Measurements from ENCODE around the gene TARS2. TPM values are rescaled to one million over a fixed set of nuclear protein-coding genes. Genes with fewer than 3 reads are reported as not detected.

Gene TARS2
- total RNA-seq, 1 donor from 2014 or later: 20.5 TPM

DNA sequence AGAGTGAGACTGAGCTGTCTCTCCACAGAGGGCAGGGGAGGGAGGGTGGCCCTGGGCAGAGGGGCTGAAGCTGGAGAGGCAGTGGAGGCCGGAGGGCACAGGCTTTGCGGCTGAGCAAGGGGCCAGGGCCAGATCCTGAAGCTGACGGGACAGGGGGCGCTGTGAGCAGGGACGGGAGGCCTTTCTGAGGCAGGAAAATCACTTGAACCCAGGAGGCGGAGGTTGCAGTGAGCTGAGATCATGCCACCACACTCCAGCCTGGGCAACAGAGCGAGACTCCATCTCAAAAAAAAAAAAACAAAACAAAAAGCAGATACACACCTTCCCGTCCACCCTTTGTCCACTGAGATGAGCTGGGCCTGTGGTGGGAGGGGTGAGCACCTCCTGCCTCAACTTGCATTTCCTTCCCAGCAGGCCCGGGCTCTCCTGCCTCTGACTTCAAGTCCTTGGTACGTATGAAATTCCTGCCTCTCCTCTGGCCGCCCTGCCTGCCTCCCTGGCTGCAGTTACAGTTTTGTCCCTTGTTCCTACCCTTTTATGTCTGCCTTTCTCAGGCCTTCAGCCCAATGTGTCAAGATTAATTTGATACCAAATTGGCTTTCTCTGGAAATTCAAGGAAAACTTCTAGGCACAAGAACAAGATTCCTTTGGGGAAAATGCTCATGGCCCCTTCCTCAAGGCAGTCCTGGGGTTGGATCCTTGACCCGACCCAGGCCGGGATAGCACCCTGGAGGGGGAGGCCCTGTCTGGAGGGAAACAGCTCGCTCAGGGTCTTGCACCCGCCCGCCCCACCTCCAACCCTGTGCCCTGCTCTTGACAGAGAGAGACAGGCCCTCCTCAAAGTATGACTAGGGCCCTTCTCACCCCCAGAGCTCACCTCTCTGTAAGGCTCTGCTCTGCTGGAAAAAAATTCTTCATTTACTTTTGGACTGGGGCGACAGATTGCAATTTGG is 50.8 kb downstream of the TARS2 start:
- DNase-seq (ENCODE audit: low read depth): no peak

DNA sequence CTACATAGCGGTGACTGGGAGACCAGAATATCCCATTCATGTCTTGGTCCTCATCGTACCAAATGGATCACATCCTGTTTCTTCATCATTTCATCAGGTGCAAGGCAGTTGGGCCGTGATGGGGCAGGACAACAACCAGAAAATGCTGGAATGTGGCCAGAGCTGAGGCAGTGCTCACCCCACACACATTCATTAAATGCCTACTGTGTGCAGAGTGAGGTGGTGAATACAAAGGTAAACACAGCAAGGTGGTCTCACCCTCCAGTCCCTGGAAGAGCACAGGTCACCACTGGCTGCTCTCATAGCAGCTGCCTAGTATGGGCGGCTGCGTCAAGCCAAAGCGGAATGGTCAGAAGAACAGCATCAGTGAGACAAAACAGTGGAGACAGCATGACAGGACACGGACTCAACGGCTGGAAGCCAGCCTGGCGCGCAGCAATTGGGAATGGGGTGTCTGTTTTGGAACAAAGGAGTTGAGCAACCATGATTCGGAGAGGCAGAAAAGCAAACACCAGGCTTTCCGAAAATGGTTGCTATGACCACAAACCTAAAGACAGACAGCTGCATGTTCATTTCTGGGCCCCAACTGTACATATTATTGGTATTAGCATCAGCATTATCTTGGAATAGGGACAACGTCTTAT is 56.4 kb downstream of the TARS2 start:
- no peak for DNase-seq (ENCODE audit: low read depth)

DNA sequence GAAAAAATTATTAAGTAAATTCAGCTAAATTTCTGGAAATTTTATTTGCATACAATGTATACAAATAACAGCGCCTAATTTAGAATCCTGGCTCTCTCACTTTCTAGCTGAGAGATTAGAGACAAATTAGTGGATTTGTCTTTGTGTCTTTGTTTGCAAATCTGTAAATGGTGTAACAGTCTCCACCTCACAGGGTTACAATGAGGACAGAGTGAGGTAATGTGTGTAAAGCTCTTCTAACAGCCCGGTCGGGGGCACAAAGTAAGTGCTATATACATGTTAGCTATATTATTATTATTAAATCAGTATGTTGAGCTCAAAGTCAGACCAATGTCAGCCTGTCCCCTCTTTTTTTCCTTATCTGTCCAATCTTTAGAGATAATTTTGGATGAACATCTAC is 57.0 kb downstream of the TARS2 start:
- DNase-seq (ENCODE audit: low read depth): no peak

DNA sequence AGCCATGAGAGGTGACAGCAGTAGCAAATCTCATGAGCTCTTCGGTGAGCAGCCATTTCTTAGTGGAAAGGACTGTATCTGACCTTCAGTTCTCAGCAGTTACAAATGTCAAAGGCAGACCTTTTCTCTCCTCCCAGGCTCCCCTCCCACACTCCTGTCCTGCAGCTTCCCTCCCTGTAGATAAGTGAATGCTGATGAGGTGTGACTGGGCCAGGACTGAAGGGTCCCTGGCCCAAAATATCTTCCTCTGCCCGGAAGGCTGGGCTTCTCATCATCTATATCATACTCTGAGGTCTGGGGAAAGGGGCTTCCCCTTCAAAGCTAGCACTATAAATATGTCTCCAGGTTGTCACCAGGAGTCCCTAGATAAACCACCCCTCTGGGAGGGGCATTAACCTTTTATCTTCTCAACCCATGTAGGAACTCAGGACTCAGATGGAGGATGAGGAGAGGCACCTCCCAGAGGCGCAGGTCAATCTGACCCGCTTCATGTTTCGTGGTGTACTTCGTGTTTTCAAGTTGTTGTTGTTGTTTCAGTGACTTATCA is 58.3 kb downstream of the TARS2 start:
- no peak for DNase-seq (ENCODE audit: low read depth)

DNA sequence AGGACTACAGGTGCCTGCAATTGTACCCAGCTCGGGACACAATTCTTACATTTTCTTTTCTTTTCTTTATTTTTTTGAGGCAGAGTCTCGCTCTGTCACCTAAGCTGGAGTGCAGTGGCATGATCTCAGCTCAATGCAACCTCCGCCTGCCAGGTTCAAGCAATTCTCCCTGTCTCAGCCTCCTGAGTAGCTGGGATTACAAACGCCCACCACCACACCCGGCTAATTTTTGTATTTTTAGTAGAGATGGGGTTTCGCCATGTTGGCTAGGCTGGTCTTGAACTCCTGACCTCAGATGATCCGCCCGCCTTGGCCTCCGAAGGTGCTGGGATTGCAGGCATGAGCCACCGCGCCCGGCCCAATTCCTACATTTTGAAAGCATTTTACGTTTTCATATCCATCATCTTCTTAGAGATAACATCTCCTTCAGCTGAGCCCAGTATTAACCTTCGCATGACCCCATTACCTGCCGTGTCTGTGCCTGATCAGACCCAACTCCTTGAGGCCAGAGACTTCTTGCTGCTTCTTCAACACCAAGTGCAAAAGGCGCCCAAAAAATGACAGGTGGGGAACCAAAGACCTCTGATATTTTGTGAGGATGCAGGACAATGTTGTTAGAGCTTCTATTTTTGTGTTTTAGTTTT is 59.2 kb downstream of the TARS2 start:
- DNase-seq (ENCODE audit: low read depth): no peak

DNA sequence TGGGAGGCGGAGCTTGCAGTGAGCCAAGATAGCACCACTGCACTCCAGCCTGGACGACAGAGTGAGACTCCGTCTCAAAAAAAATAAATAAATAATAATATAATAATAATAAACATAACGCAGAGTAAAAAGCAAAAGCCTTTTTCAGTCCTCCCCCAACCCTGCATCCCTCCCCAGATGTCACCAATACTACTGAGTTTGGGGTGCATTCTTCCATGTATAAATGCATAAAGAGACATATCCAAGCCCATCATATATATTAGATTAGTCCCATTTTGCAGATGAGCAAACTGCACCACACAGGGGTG is 61.1 kb downstream of the TARS2 start:
- no peak for DNase-seq (ENCODE audit: low read depth)

DNA sequence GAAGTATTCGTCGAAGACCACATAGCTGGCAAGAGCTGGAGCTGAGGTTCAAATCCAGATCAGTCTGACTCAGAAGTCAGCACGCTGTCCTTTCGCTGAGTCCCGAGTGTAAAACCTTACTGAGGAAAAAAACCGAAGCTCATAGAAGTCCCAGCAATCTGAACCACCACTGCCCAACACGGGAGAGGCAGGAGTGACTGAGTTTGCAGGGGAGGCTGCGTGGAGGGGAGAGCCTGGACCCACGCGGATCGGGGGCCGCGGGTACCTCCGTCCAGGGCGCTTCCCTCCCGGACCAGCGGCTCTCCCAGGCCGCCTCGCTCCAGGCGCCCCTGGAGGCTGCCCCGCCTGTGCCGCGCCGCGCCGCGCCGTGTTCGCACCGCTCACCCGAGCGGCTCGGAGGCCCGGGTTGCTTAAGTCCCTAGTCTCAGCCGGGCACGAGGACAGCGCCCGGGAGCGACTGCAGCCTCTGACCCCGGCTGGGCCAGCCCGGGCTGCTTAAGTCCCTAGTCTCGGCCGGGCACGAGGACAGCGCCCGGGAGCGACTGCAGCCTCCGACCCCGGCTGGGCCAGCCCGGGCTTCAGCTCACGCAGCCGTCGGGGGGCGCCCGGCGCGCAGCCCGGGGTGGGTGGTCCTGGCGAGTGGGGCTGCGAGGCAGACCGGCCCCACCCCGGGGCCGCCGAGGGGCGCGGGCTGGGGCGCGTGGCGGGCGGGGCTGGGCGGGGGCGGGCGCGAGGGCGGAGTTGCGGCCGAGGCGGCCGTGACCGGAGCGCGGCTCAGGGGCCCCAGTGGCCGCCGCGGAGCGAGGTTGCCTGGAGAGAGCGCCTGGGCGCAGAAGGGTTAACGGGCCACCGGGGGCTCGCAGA is 61.6 kb downstream of the TARS2 start, which contains the start of gene ADAMTSL4:
ADAMTSL4 (plus strand) TSS at position 777 of the 864 bp plus-strand sequence. CDS start 2,881 bp downstream, outside the sequence.
- DNase-seq (ENCODE audit: low read depth): peak; percentile 68

DNA sequence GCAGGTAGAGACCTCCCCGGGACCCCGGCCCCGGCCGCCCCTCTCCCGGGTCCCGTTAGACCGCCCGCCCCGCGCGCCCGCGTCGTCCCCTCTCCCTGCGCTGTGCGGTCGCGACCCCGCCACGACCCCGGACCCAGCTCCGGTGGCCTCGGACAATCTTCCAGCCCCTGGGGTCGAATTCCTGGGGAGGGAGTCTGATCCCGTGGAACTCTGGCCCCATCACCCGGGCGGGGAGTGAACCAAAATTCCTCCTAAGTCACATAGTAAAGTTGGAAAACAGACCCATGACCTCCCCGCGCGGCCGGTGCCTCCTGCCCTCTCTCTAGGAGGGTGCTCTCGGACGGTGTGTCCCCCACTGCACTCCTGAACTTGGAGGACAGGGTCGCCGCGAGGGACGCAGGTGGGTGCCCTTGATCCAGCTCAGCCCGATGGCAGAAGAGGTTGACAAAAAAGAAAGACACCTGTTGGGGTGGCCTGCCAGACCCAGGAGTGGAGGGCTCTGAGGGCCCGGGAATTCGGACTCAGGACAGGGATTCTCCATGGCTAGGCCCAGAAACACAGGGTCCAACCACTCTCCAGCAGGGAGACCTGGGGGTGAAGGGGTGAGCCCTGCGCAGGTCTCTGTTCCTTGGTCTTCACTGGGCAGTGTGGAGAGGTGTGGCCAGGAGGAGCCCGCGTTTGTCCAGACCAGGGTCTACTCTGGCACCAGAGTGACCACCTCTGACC is 62.4 kb downstream of the TARS2 start:
- no peak for DNase-seq (ENCODE audit: low read depth)

DNA sequence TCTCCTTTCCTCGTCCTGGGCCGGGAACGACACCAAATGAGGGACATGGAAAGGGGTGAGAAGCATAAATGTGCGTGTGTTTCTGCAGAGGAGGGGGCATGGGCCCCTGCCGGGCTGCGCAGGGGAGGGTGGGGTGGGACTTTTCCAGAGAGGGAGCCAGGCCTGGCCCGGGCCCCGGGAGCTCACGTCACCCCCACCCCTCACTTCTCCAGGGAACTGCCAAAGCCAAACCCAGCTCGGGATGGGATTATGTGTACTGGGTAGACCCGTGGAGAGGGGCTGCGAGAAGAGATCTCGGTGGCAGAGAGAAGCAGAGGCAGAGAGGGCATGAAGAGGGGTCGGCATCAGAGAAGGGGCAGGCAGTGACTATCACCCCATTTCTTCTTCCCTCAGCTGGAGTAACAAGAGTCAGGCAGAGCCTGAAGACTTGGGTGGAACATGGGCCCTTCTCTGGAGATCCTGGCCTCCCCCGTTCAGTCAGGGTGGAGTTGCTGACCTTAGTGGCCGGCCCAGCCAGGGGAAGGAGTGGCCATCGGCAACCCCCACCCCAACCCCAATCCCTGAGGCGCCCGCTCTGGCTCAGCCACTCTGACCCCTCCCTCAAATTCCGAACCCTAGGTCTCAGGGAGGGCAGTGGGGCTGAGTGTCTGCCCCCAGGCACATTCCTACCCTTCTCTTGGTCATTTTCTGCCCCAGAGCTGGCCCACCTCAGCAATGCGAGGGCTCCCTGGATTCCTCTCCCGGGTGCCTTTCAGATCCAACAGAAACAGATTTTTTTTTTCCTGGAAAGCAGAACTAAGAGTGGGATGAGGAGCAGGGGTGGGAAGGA is 63.2 kb downstream of the TARS2 start:
- DNase-seq (ENCODE audit: low read depth): no peak

DNA sequence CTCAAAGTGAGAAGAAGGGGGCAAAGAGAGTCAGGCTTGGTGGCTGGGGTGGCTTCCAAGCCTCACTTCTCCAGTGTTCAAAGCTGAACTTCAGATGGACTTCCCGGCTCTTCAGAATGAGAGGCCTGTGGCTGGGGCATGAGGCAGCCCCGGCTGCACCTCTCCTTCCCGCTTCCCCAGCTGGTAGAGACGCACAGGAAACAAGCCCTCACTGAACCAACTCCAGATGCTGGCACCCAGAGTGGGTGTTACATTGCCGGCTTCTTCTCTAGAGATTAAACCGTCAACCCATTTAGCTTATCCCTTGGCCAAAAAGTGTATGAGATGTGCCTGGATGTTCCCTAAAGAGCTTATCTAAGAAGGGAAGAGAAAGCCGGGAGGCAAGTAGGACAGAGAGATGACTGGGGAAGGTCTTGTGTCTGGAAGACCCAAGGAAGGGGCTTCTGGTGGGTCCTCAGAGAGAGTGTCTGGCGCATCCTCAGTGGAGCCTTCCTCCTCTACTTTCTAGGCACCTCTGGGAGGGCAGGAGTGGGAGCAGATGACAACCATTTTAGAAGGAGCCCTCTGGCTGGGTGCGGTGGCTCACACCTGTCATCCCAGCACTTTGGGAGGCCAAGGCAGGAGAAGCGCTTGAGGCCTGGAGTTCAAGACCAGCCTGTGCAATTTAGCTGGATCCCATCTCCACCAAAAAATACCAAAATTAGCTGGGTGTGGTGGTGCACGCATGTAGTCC is 64.0 kb downstream of the TARS2 start:
- no peak for DNase-seq (ENCODE audit: low read depth)

DNA sequence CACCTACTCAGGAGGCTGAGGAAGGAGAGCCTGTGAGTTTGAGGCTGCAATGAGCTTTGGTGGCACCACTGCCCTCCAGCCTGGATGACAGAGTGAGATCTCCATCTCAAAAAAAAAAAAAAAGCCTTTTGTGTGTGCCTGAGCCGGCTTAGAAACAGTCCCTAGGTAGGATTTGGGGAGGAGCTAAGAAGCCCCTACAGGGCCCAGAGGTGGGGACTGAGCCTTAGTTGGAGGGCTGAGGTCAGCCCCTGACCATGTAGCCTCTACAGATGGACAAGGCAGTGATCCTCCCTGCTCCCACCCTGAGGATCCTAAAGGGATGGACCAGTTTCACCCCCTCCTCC is 64.5 kb downstream of the TARS2 start:
- no peak for DNase-seq (ENCODE audit: low read depth)

DNA sequence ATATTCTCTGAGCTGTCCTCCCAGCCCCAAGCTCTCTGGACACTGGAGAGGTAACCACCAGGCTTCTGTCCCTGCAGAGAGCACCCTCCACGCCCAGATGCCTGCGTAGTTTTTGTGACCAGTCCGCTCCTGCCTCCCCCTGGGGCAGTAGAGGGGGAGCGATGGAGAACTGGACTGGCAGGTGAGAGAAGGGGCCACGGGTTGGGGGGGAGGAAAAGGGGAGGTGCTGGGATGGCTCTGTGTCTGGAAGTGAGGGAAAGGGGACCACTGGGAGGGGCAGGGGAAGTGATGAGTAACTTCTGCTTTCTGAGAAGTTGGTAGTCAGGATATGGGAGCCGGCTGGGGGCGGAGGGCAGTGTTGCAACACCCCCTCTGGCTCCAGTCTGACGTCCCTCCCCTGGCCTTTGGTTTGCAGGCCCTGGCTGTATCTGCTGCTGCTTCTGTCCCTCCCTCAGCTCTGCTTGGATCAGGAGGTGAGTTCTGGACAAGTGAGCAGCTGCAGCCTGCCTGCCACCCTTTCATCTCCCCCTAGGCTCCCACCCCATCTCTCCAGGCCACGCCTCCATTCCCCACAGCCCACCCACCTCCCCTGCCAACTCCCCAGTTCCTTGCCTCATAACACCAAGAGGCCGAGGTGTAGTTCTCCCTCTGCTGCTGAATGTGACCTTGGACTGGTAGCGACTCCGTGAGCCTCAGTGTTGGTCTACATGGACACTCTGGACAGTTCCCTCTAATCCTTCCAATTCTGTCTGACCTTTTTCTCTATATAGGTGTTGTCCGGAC is 65.1 kb downstream of the TARS2 start:
- DNase-seq (ENCODE audit: low read depth): peak; percentile 86

DNA sequence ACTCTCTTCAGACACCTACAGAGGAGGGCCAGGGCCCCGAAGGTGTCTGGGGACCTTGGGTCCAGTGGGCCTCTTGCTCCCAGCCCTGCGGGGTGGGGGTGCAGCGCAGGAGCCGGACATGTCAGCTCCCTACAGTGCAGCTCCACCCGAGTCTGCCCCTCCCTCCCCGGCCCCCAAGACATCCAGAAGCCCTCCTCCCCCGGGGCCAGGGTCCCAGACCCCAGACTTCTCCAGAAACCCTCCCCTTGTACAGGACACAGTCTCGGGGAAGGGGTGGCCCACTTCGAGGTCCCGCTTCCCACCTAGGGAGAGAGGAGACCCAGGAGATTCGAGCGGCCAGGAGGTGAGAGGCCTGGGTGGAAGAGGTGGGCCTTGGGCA is 65.7 kb downstream of the TARS2 start:
- DNase-seq (ENCODE audit: low read depth): no peak

DNA sequence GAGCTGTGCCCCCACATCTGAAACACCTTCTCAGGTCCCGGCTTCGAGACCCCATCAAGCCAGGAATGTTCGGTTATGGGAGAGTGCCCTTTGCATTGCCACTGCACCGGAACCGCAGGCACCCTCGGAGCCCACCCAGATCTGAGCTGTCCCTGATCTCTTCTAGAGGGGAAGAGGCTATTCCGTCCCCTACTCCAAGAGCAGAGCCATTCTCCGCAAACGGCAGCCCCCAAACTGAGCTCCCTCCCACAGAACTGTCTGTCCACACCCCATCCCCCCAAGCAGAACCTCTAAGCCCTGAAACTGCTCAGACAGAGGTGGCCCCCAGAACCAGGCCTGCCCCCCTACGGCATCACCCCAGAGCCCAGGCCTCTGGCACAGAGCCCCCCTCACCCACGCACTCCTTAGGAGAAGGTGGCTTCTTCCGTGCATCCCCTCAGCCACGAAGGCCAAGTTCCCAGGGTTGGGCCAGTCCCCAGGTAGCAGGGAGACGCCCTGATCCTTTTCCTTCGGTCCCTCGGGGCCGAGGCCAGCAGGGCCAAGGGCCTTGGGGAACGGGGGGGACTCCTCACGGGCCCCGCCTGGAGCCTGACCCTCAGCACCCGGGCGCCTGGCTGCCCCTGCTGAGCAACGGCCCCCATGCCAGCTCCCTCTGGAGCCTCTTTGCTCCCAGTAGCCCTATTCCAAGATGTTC is 66.3 kb downstream of the TARS2 start:
- DNase-seq (ENCODE audit: low read depth): no peak

DNA sequence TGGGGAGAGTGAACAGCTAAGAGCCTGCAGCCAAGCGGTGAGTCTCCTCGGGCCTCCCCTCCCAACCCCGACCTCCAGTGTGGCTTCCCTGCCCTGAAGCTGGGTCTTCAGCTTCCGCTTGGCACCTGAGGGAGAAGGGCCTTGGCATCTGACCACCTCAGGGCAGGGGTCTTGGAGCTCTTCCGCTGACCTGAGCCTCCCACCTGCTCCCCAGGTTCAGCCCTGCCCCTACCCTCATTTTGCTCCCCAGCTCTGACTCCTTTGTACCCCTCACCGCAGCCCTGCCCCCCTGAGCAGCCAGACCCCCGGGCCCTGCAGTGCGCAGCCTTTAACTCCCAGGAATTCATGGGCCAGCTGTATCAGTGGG is 66.8 kb downstream of the TARS2 start:
- DNase-seq (ENCODE audit: low read depth): no peak

DNA sequence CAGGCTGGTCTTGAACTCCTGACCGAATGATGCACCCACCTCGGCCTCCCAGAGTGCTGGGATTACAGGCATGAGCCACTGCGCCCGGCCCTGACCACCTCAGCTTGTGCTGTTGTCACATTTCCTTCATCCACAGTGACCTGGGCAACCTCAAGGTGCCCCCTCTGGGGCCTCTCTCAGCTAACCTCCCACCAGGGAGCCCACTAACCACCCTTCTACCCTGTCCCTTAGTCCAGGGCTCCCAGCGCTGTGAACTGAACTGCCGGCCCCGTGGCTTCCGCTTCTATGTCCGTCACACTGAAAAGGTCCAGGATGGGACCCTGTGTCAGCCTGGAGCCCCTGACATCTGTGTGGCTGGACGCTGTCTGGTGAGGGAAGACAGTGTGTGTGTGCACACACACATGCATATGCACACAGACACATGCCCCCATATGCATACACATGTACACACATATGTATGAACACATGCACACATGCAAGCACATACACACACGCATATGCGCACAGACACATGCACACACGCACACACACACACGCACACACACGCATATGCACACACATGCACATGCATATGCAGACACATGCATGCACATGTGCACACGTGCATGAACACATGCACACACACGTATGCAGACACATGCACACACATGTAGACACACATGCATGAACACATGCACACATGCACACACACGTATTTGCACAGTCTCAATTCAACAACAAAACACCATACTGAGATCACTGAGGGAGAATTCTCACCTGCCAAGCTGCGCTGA is 68.2 kb downstream of the TARS2 start:
- no peak for DNase-seq (ENCODE audit: low read depth)

Measured in renal cortical epithelial cell (primary cell).